ENCODE data around the gene MARCHF6.

MARCHF6 gene

DNA sequence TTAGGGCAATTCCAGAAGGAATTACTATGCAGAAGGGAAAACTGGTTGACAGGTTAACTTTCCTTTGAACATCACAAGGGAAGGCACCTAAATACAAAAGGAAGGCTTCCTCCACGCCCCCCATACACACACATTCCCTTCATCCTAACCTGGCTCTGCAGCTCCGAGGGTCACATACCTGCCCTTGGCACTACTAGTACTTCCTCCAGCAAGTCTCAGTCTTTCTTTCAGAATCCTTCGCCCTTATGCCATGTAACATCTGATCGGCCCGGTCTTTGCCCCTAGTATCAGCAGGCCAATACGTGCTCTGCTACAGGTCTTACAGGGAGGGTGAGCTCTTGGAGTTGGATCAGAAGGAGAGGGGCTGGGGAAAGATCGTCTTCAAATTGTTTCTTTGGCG, 1.6 kb upstream of the MARCHF6 start:
- no peak for DNase-seq (ENCODE audit: extremely low read depth, low read depth)
- TF ChIP-seq, protein P1, sequence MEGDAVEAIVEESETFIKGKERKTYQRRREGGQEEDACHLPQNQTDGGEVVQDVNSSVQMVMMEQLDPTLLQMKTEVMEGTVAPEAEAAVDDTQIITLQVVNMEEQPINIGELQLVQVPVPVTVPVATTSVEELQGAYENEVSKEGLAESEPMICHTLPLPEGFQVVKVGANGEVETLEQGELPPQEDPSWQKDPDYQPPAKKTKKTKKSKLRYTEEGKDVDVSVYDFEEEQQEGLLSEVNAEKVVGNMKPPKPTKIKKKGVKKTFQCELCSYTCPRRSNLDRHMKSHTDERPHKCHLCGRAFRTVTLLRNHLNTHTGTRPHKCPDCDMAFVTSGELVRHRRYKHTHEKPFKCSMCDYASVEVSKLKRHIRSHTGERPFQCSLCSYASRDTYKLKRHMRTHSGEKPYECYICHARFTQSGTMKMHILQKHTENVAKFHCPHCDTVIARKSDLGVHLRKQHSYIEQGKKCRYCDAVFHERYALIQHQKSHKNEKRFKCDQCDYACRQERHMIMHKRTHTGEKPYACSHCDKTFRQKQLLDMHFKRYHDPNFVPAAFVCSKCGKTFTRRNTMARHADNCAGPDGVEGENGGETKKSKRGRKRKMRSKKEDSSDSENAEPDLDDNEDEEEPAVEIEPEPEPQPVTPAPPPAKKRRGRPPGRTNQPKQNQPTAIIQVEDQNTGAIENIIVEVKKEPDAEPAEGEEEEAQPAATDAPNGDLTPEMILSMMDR (IDR thresholded peaks at IDR 0.05; ENCODE audit: low read depth, low read length, missing control alignments), result no peak
- H3K4me3 ChIP-seq (replicated peaks; ENCODE audit: low read depth, low read length), result no peak overlapping the region

DNA sequence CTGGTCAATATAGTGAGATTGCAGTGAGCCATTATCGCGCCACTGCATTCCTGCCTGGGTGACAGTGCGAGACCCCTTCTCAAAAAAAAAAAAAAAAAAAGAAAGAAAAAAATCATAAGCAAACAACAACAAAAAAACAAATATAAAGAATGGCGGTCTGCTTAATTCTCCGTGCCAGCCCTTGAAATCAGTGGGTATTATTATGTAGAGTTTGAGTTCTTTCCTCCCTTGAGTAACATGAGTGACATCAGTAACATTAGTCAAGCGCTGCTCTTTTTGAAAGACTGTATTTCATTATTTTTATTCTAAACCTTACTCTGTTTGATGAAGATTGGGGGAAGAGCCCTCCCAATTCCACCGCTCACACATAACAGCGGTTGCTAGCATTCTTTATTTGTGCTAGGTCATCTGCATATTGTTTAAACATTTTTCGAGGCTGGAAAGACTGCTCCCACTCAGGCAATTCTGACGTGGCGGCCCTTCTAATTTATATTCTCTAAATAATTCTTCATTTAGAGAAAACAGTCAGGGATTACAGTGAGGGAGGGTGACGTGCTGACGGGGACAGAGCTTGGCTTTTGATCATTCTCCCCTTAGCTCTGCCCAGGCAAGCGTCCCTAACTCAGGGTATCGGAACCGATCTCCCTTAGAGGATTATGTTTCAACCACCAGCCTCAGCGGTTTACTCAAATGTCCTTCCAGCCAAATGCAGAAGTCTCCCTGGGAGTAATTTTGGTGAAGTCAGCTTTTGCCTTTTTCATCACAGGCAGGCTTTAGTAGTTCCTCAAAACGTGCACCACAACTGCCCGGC, 860 bp upstream of the MARCHF6 start:
- DNase-seq (ENCODE audit: extremely low read depth, low read depth), result no peak
- H3K4me3 ChIP-seq (replicated peaks; ENCODE audit: low read depth, low read length), result peak overlapping the region; percentile 82
- TF ChIP-seq, protein P1 (IDR thresholded peaks at IDR 0.05; ENCODE audit: low read depth, low read length, missing control alignments), result no peak

DNA sequence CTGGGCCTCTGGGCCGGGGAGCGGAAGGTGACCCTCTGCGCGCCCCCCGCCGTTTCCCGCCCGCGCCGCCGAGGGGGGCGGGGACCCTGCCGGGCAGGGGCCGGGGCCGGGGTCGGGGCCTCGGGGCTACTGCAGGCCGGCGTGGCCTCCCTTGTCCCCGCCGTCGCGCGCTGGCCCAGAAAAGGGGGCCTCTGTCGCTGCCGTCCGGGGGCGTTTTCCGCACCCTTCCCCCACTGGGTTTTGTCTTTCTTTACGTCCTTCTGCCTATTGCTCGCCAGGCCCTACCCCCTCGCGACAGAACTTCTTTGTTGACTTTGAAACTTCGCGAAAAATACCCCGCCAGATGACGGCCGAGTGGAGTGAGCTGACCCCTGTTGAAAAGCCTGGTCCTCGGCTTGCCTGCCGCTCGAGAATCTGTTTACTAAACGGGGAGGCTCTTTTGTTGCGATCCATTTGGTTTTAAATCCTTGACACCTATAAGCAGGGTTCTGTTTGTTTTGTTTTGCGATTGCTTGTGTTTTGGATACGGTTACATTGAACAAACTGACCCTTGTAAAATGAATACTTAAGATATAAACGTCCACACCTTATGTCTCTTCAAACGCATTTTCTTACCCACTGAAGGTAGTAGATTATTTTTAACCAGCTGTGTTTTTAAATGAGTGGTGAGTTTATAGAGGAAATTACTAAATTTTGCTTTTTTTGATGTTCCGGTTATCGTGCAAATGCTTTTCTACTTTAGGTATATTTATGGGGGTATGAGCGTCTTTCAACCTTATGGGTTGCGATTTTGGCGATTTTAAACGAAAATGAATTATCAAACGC, 765 bp downstream of the MARCHF6 start:
- no peak for DNase-seq (ENCODE audit: extremely low read depth, low read depth)
- TF ChIP-seq, protein P1 (IDR thresholded peaks at IDR 0.05; ENCODE audit: low read depth, low read length, missing control alignments), result no peak
- peak overlapping the region; percentile 82 for H3K4me3 ChIP-seq (replicated peaks; ENCODE audit: low read depth, low read length)

DNA sequence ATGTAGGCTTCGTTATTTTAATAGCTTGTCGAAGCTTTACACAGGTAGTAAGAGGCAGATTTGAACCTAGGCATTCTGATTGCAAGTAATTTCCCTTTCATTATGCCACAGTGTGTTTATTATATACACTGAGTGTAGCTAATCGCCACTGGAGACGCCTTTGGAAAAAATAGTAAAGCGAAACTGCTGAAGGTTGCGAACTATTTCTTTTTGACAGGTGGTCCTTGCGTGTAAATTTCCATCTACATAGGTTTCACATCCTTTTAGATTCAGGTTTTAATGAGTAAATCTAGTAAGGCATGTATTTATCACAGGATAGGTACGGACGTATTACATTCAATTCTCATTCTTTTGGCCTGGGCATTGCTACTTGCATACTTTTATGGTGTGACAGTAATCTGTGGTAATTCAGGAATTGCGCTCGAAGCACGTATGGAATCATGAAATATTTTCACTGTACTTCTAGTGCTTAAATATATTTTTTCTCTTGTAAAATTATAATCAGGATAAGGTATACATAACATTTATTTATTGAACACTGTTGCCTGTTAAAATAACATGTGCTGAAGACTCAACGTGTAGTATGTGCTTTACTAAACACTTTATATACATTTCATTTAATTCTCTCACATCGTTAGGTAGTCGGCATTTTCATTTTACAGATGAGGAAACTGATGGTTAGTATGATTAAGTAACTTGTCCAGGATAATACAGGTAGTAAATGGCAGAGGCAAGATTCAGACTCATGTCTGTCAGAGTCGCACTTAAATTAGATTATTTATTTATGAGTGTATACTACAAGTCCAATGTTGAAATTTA, 1.8 kb downstream of the MARCHF6 start:
- no peak for DNase-seq (ENCODE audit: extremely low read depth, low read depth)
- H3K4me3 ChIP-seq (replicated peaks; ENCODE audit: low read depth, low read length), result peak overlapping the region; percentile 82
- TF ChIP-seq, protein P1 (IDR thresholded peaks at IDR 0.05; ENCODE audit: low read depth, low read length, missing control alignments), result no peak

DNA sequence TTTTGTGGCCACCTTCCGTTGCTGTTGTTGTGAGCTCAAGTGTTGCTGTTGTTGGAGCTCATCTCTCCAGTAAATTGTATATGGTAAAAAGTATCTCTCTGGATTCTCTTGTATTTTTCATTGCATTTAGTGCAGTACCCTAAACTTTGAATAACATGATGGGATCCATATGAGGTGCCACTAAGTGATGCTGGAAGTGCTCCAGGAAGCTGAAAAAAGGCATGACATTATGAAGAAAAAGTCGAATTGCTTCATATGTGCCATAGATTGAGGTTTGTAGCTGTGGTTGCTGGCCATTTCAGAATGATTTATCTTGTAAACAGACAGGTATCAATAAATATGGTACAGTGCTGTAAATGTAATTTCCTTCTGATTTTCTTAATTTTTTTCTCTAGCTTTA, 5.5 kb downstream of the MARCHF6 start:
- DNase-seq (ENCODE audit: extremely low read depth, low read depth), result no peak
- H3K4me3 ChIP-seq (replicated peaks; ENCODE audit: low read depth, low read length), result no peak overlapping the region
- TF ChIP-seq, protein P1 (IDR thresholded peaks at IDR 0.05; ENCODE audit: low read depth, low read length, missing control alignments), result no peak

DNA sequence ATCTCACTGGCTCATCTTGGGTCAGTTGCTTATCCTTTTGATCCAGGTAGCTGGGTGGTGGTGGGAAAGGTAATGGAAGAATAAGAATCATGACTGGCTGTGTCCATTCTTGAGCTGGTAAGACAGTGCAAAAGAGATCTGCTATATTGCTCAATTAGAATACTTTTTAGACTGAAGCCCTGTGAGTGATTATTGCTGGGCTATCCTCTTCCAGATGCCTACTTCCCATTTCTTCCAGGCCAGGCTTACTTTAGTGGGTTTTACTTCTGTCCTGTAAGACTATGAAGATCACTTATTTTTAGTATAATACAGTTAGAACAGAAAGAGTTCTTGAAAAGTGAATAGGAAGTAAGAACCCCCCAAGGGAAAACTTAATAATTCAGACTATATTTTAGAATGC, 7.2 kb downstream of the MARCHF6 start:
- DNase-seq (ENCODE audit: extremely low read depth, low read depth), result no peak
- no peak overlapping the region for H3K4me3 ChIP-seq (replicated peaks; ENCODE audit: low read depth, low read length)
- TF ChIP-seq, protein P1 (IDR thresholded peaks at IDR 0.05; ENCODE audit: low read depth, low read length, missing control alignments), result no peak
